ENCODE measurements around the gene NLRP7. TPM values are rescaled to one million over a fixed set of nuclear protein-coding genes. Genes with fewer than 3 reads are reported as not detected.

Gene NLRP7
- total RNA-seq, 2 donors from 2014 or later, result not detected

DNA sequence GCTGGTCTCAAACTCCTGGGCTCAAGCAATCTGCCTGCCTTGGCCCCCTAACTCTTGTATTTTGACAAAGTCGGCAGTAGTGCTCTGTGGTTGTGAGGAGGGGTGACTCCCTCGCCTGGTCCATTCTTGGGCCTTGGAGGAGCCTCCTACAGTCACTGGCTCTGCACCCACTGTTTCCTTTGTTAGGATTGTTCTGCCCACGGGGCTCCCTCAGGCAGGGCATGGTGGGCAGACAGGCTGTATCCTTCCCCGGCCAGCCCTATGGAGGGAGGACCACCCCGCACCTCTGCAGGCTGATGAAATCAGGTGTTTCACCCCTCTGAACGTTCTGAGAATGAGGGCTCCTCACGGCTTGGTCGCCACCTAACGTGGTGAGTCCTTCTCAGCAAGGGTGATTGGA, 64.1 kb downstream of the NLRP7 start:
- H3K27ac Mint-ChIP-seq, result no peak overlapping the region
- H3K36me3 Mint-ChIP-seq (ENCODE audit: insufficient read depth in 2 of 2), result peaks cover 0 to 2% of the 10 kb centered on the region in 2 donors
- H3K9me3 Mint-ChIP-seq, result no peaks in the 10 kb centered on the region
- H3K4me3 Mint-ChIP-seq, result peak overlapping the region in 1 of 2 donors; percentile 50
- ATAC-seq (replicated peaks in 1 of 2) (no peak), DNase-seq (no peak)
- peaks cover 27% of the 10 kb centered on the region for H3K27me3 Mint-ChIP-seq (ENCODE audit: low read depth)
- peaks cover 7% of the 10 kb centered on the region for H3K4me1 Mint-ChIP-seq (ENCODE audit: low read depth)

- Mint-ChIP-seq H3K36me3 (ENCODE audit: insufficient read depth in 2 of 2) (peaks cover 0 to 2% of the 10 kb centered on the region in 2 donors), H3K27ac (no peak overlapping the region), H3K9me3 (no peaks in the 10 kb centered on the region), H3K27me3 (ENCODE audit: low read depth) (peaks cover 27% of the 10 kb centered on the region), H3K4me3 (peak overlapping the region in 1 of 2 donors; percentile 50), H3K4me1 (ENCODE audit: low read depth) (peaks cover 7% of the 10 kb centered on the region)
- peak; percentile 59 to 69 for ATAC-seq (replicated peaks in 1 of 2)
- peak in 1 of 2 donors; percentile 5 for DNase-seq
Observed at GRCh38 chr19:54882758-54883157, 64.6 kb downstream of the NLRP7 start.

- Mint-ChIP-seq H3K9me3 (no peaks in the 10 kb centered on the region), H3K36me3 (ENCODE audit: insufficient read depth in 2 of 2) (peaks cover 0 to 2% of the 10 kb centered on the region in 2 donors), H3K4me3 (no peak overlapping the region), H3K27me3 (ENCODE audit: low read depth) (peaks cover 27% of the 10 kb centered on the region), H3K27ac (no peak overlapping the region), H3K4me1 (ENCODE audit: low read depth) (peaks cover 7% of the 10 kb centered on the region)
- DNase-seq (no peak), ATAC-seq (replicated peaks in 1 of 2) (no peak)
Observed at GRCh38 chr19:54881884-54882283, 65.4 kb downstream of the NLRP7 start.

- ATAC-seq (replicated peaks in 1 of 2), result no peak
- Mint-ChIP-seq H3K9me3 (no peaks in the 10 kb centered on the region), H3K27me3 (ENCODE audit: low read depth) (peaks cover 22% of the 10 kb centered on the region), H3K4me1 (ENCODE audit: low read depth) (peaks cover under 1% of the 10 kb centered on the region), H3K4me3 (no peak overlapping the region), H3K36me3 (ENCODE audit: insufficient read depth in 2 of 2) (no peaks in the 10 kb centered on the region), H3K27ac (no peak overlapping the region)
- DNase-seq, result no peak
Observed at GRCh38 chr19:54877471-54877870, 69.9 kb downstream of the NLRP7 start.

GRCh38 chr19:54875506-54875905, 71.8 kb downstream of the NLRP7 start:
- ATAC-seq (replicated peaks in 1 of 2) (no peak), DNase-seq (no peak)
- Mint-ChIP-seq H3K27me3 (ENCODE audit: low read depth) (peaks cover 6% of the 10 kb centered on the region), H3K4me3 (no peak overlapping the region), H3K9me3 (no peaks in the 10 kb centered on the region), H3K4me1 (ENCODE audit: low read depth) (no peaks in the 10 kb centered on the region), H3K36me3 (ENCODE audit: insufficient read depth in 2 of 2) (no peaks in the 10 kb centered on the region), H3K27ac (no peak overlapping the region)

DNA sequence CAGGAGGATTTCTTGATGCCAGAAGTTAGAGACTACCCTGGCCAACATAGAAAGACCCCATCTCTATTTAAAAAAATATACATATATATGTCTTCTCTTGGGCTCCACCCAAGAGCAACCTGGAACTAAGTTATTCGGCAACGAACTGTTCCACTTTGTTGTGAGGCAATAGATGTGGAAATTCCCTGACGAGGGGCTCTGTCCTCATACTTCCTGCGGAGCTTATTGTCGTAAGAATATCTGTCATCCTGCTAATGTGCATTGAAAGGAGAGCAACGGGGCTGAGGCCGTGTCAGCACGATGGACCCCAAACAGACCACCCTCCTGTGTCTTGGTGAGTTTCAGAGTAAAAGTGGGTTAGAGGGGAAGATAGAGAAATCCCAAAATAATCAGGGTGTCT, 73.3 kb downstream of the NLRP7 start, which contains the start of gene FCAR:
TSS of gene FCAR (plus strand) at position 246 of the 400 bp plus-strand sequence. CDS start at position 301, 55 bp downstream.
- no peak for DNase-seq
- no peak within 1 kb of the TSS for H3K4me3 Mint-ChIP-seq
- no peaks in the 10 kb centered on the region for H3K4me1 Mint-ChIP-seq (ENCODE audit: low read depth)
- H3K36me3 Mint-ChIP-seq (ENCODE audit: insufficient read depth in 2 of 2), result no peaks in the 10 kb centered on the region
- H3K27ac Mint-ChIP-seq, result no peak within 1 kb of the TSS
- no peaks in the 10 kb centered on the region for H3K9me3 Mint-ChIP-seq
- H3K27me3 Mint-ChIP-seq (ENCODE audit: low read depth), result no peaks in the 10 kb centered on the region
- no peak for ATAC-seq (replicated peaks in 1 of 2)

Other genes starting within 250 kb of the NLRP7 start
- gene KIR3DL3, start 223.1 kb downstream of the NLRP7 start, total RNA-seq, result not detected
- gene KIR2DL3, start 209.0 kb downstream of the NLRP7 start, total RNA-seq, result not detected
- under 1 TPM in 1 of 2 donors, not detected in 1; 0.24 TPM for gene KIR2DL1, start 177.7 kb downstream of the NLRP7 start, total RNA-seq
- gene KIR2DL4, start 143.9 kb downstream of the NLRP7 start, total RNA-seq, result under 1 TPM; 0.60 to 0.63 TPM
- gene KIR3DL1, start 131.1 kb downstream of the NLRP7 start, total RNA-seq, result under 1 TPM in 1 of 2 donors, not detected in 1; 0.21 TPM
- gene KIR2DS4, start 114.9 kb downstream of the NLRP7 start, total RNA-seq, result under 1 TPM; 0.24 to 0.88 TPM
- gene KIR3DL2, start 97.1 kb downstream of the NLRP7 start, total RNA-seq, result 1 to 10 TPM in 1 of 2 donors, under 1 TPM in 1; 0.89 to 4.4 TPM
- not detected for gene FCAR, start 73.3 kb downstream of the NLRP7 start, total RNA-seq
- gene NCR1, start 41.4 kb downstream of the NLRP7 start, total RNA-seq, result 1 to 10 TPM in 1 of 2 donors, under 1 TPM in 1; 0.53 to 4.1 TPM
- 1 to 10 TPM; 6.6 to 9.9 TPM for gene NLRP2, start 18.8 kb upstream of the NLRP7 start, total RNA-seq
- under 1 TPM; 0.24 to 0.39 TPM for gene GP6, start 90.7 kb upstream of the NLRP7 start, total RNA-seq
- gene RDH13, start 115.6 kb upstream of the NLRP7 start, total RNA-seq, result 10 to 100 TPM; 11.5 to 13.8 TPM
- 1 to 10 TPM; 3.8 to 5.3 TPM for gene EPS8L1, start 128.3 kb upstream of the NLRP7 start, total RNA-seq
- 10 to 100 TPM; 65.7 to 71.6 TPM for gene PPP1R12C, start 170.1 kb upstream of the NLRP7 start, total RNA-seq
- gene TNNT1, start 201.7 kb upstream of the NLRP7 start, total RNA-seq, result 1 to 10 TPM in 1 of 2 donors, under 1 TPM in 1; 0.49 to 1.3 TPM
- under 1 TPM in 1 of 2 donors, not detected in 1; 0.91 TPM for gene TNNI3, start 210.2 kb upstream of the NLRP7 start, total RNA-seq
- gene DNAAF3, start 219.1 kb upstream of the NLRP7 start, total RNA-seq, result under 1 TPM; 0.46 TPM
- gene SYT5, start 232.8 kb upstream of the NLRP7 start, total RNA-seq, result 1 to 10 TPM in 1 of 2 donors, under 1 TPM in 1; 0.44 to 1.9 TPM